ENCODE data around the gene TAF3.
"Not testable (repeated sequence)": the region's sequence is repeated elsewhere in the genome, so short reads cannot be mapped to it uniquely, and the experiment has no call there.

Gene TAF3

DNA sequence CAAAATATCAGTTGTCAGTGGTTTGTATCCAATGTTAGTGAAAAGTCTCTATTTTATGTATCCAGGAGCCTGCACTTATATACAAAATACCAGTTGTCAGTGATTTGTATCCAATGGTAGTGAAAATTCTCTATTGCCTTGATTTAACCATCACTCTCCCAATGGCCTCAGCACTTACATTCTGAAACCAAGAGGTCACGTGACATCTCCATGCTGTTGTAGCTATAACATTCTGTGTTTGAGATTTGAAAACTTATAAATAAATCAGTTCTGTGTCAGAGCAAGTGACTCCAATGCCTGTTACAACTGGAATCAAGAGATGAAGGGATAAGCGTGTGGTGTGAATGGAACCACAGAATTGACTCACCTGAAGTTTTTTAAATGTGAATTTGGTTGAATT is 205.5 kb downstream of the TAF3 start:
- Histone ChIP-seq H3K9me3 (ENCODE audit: low read length) (no peaks in the 10 kb centered on the region), H3K27me3 (ENCODE audit: insufficient read depth, low read length) (peaks cover 20% of the 10 kb centered on the region), H3K4me1 (ENCODE audit: insufficient read depth, low read length) (no peaks in the 10 kb centered on the region), H3K36me3 (ENCODE audit: insufficient read depth, low read length) (no peaks in the 10 kb centered on the region), H2AFZ (ENCODE audit: low read depth, low read length) (no peak overlapping the region), H3K4me3 (ENCODE audit: low read length) (no peak overlapping the region)

DNA sequence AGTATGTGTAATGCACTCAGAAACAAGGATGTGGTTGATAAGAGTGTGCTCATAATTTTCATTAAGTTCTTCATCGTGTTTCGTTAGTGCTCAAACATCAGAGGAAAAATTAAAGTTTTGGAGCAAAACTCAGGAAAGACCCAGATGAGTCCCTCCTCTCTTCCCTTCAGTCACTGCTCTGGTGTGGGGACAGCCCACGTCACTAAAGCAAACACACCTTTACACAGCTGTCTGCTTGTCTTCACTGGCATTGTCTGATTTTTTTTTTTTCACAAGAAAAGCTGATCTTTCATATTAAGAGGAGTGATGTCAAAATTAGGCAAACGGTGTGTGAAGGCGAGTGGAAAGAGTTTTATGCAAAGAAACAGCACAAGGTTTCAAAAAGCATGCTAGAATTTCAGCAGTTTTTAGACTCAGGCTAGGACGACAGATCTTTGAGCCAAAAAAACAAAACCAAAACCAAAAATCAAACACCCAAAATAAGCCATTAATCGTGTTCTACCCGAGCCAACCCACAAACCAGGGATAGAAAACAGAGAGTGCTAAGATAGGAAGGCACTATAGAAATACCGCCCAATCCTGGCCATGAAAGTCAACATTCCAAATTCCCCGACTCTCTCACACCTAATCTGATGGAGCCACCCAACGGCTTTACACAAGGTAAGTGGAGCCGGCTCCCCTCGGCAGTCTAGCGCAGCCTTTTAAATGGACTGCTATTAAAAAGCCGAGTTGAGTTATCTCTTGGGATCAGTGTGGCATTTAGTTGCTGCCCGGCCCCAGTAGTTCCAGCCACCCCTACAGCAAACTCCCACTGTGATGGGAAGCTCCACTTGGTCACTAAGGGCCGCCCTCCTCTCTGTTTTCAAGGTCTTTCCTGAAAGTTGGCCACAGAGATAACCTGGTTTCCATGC is 208.3 kb downstream of the TAF3 start:
- H3K4me1 ChIP-seq (ENCODE audit: insufficient read depth, low read length): no peaks in the 10 kb centered on the region
- peaks cover 34% of the 10 kb centered on the region for H3K27me3 ChIP-seq (ENCODE audit: insufficient read depth, low read length)
- H3K9me3 ChIP-seq (ENCODE audit: low read length): no peaks in the 10 kb centered on the region
- H3K36me3 ChIP-seq (ENCODE audit: insufficient read depth, low read length): no peaks in the 10 kb centered on the region
- no peak overlapping the region for H2AFZ ChIP-seq (ENCODE audit: low read depth, low read length)
- no peak overlapping the region for H3K4me3 ChIP-seq (ENCODE audit: low read length)

DNA sequence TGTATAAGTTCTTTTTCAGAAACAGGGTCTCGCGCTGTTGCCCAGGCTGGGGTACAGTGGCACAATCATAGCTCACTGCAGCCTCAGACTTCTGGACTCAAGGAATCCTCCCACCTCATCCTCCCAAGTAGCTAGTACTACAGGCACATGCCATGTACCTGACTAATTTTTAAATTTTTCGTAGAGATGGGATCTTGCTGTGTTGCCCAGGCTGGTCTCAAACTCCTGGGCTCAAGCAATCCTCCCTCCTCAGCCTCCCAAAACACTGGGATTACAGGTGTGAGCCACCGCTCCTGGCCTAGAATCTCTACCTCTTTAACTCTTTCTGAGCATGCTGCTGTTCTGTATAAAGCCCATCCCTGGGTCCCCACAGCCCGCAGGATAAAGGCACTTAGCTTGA is 212.9 kb downstream of the TAF3 start:
- not testable (repeated sequence) for H3K4me3 ChIP-seq (ENCODE audit: low read length); H3K9me3 ChIP-seq (ENCODE audit: low read length); H2AFZ ChIP-seq (ENCODE audit: low read depth, low read length); H3K36me3 ChIP-seq (ENCODE audit: insufficient read depth, low read length)
- H3K27me3 ChIP-seq (ENCODE audit: insufficient read depth, low read length): peaks cover 60% of the 10 kb centered on the region
- peaks cover 25% of the 10 kb centered on the region for H3K4me1 ChIP-seq (ENCODE audit: insufficient read depth, low read length)

DNA sequence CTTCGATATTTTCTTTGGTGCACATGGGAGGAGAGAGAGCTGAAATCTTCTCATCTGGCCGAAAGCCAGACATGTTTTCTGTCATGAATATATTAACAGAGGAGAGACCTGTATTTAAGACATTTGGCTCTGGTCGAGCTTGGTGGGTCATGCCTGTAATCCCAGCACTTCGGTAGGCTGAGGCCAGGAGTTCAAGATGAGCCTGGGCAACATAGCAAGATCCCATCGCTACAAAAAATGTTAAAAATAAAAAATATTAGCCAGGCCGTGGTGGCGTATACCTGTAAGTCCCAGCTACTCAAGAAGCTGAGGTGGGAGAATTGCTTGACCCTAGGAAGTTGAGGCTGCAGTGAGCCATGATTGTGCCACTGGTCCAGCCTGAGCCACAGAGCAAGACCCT is 214.3 kb downstream of the TAF3 start:
- Histone ChIP-seq H3K9me3 (ENCODE audit: low read length) (no peaks in the 10 kb centered on the region), H3K4me1 (ENCODE audit: insufficient read depth, low read length) (peaks cover 25% of the 10 kb centered on the region), H2AFZ (ENCODE audit: low read depth, low read length) (no peak overlapping the region), H3K27me3 (ENCODE audit: insufficient read depth, low read length) (peaks cover 60% of the 10 kb centered on the region), H3K4me3 (ENCODE audit: low read length) (no peak overlapping the region), H3K36me3 (ENCODE audit: insufficient read depth, low read length) (no peaks in the 10 kb centered on the region)

DNA sequence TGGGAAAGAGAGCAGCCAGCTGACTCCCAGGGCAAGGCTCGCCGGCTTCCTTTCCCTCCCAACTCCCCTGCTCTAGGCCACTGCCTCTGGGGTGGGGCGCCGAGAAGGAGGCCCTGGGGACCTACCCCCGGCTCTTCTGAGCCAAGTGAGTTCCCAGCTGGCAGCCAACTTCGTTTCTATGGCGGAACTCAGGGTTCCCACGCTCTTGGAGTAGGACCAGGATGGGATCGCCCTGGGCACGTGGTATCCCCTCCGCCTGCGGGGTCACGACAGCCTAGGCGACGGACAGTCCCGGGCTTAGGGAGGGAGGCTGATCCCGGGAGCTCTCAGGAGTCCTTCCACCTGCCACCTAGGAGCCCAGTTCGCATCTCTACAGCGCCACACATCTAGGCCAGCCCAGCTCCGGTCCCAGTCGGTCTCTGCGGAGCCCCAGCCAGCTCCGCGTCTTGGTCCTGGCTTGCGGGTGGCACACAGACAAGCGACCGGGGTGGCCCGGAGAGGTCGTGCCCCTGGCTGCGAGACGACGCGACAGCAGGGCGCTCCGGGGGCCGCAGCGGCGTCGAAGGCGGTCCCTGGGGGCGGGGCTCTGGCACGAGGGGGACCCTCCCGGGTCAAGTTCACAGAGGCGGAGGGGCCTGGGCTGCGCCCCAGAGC is 215.6 kb downstream of the TAF3 start:
- H3K36me3 ChIP-seq (ENCODE audit: insufficient read depth, low read length): no peaks in the 10 kb centered on the region
- H3K27me3 ChIP-seq (ENCODE audit: insufficient read depth, low read length): peaks cover 74% of the 10 kb centered on the region
- H3K4me1 ChIP-seq (ENCODE audit: insufficient read depth, low read length): peaks cover 25% of the 10 kb centered on the region
- no peak overlapping the region for H2AFZ ChIP-seq (ENCODE audit: low read depth, low read length)
- H3K9me3 ChIP-seq (ENCODE audit: low read length): no peaks in the 10 kb centered on the region
- H3K4me3 ChIP-seq (ENCODE audit: low read length): no peak overlapping the region

DNA sequence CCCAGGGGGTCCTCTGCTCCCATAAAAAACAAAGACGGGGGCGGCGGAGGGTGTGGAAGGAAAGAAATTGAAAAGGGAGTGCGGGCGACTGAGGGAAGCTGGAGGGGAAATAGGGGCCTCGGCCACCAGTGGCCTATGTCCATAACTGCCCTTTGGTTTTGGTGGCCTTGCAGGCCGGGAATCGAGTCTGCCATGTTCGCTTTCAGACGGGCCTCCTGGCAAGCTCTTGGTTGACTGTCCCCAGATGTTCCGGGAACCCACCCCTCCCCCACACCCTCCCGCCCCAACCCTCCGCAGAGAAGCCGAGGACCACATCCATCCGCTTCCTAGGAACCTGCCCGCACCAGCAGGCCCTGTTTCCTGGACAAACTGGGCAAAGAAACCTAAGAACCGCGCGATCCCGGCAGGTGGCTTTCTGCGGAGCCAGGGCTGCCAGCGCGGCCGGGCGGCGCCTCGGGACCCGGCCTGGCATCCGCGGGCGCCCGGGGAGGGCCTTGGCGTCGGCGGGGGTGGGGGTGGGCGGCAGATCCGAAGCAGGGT is 216.2 kb downstream of the TAF3 start:
- Histone ChIP-seq H3K9me3 (ENCODE audit: low read length) (no peaks in the 10 kb centered on the region), H3K36me3 (ENCODE audit: insufficient read depth, low read length) (no peaks in the 10 kb centered on the region), H2AFZ (ENCODE audit: low read depth, low read length) (no peak overlapping the region), H3K27me3 (ENCODE audit: insufficient read depth, low read length) (peaks cover 80% of the 10 kb centered on the region), H3K4me1 (ENCODE audit: insufficient read depth, low read length) (peaks cover 25% of the 10 kb centered on the region), H3K4me3 (ENCODE audit: low read length) (no peak overlapping the region)

DNA sequence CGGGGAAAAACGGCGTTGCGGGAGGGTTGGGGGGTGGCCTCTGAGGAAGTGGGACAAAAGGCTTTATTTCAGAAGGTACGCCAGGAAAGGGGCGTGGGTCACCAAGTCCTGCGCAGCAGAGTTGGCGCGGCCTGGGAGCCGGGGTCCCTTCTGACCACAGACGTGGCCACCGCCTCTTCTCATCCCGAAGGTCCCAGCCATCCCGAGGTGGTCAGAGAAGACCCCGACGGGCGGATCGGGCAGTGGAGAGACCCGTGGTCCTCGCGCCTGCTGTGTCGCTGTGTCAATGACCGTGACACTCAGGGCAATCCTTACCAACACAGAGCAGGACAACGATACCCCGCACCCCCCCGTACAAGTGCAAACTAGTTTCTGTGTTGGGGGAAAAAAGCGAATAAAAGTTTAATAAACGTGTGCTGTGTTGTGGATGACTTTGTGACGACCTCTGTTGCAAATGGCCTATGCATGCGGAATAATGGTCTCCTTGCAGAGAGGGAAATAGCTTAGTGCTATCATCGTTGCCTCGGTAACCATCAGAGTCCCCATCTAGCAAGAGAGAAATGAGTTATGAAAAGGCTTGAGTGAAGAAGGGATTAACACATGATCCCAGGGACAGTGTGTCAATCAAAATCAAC is 216.8 kb downstream of the TAF3 start:
- Histone ChIP-seq H3K4me3 (ENCODE audit: low read length) (no peak overlapping the region), H2AFZ (ENCODE audit: low read depth, low read length) (no peak overlapping the region), H3K4me1 (ENCODE audit: insufficient read depth, low read length) (peaks cover 25% of the 10 kb centered on the region), H3K27me3 (ENCODE audit: insufficient read depth, low read length) (peaks cover 86% of the 10 kb centered on the region), H3K36me3 (ENCODE audit: insufficient read depth, low read length) (no peaks in the 10 kb centered on the region), H3K9me3 (ENCODE audit: low read length) (no peaks in the 10 kb centered on the region)

DNA sequence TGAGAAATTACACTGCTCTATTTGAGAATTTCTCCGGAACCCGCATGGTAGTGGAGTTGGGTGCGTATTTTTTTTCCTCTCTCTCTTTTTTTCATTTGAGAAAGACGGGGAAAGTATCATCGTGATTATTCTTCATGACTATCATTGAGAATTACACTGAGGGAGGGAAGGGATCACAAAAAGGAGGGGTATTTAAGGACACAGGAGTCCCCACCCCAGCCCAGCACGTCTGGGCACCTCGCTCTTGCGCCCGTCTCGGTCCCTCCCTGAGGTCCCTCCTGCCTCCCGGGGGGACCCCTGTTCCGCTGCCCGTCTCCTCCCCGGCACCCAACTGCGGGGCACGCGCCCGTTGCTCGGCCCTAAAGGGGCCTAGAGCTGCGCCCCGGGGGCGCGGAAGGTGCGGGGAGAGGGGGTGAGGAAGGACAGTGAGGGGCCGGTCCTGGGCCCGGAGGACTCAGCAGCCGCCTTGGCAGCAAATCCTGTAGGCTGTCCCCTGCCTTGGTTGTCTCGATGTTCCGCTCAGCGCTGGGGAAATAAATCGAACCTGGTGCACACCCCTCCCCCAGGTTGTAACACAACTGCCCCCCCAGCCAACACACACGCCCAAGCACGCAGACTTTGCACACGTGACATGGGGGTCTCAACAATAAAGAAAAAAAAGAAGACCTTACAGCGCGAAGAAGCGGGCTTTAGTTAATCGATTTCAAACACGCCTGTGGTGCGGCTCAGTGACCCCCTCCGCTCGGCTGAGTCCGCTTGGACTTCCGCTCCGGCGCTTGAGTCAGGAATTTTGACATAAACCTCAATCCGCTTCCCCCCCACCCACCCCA is 217.6 kb downstream of the TAF3 start:
- Histone ChIP-seq H2AFZ (ENCODE audit: low read depth, low read length) (no peak overlapping the region), H3K4me1 (ENCODE audit: insufficient read depth, low read length) (peaks cover 25% of the 10 kb centered on the region), H3K4me3 (ENCODE audit: low read length) (no peak overlapping the region), H3K36me3 (ENCODE audit: insufficient read depth, low read length) (no peaks in the 10 kb centered on the region), H3K9me3 (ENCODE audit: low read length) (no peaks in the 10 kb centered on the region), H3K27me3 (ENCODE audit: insufficient read depth, low read length) (peaks cover 86% of the 10 kb centered on the region)

DNA sequence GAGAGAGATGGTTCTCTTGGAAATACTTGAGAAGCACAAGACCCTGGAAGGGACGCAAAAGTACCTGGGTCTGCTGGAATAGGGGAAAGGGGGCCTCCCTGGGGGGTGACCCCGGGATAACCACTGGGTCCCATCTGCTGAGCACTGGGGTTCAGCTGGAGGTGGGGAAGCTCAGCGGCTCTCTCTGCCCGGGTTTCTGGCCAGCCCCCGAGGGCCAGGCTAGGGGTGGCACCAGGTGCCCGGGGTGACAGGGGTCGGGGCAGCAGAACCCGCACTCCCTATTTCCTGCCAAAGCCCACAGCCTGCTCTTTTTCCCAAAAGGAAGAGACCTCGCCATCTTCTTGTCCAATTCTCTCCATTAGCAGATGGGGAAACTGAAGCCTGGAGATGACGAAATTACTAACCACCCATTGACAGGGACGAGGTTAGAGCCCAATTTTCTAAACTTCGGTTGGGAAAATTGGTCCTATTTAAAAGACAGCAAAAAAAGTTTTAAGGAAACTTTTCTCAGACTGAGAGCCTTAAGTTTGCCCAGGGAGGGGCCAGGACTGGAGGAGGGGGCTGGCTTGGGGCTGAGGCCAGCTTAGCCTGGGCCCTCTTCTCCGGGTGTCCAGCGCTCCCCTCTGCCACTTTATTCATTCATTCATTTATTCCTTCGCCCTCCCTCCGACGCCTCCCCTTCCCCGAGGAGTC is 218.3 kb downstream of the TAF3 start:
- Histone ChIP-seq H3K27me3 (ENCODE audit: insufficient read depth, low read length) (peaks cover 86% of the 10 kb centered on the region), H3K9me3 (ENCODE audit: low read length) (no peaks in the 10 kb centered on the region), H2AFZ (ENCODE audit: low read depth, low read length) (no peak overlapping the region), H3K4me1 (ENCODE audit: insufficient read depth, low read length) (peaks cover 25% of the 10 kb centered on the region), H3K4me3 (ENCODE audit: low read length) (no peak overlapping the region), H3K36me3 (ENCODE audit: insufficient read depth, low read length) (no peaks in the 10 kb centered on the region)

DNA sequence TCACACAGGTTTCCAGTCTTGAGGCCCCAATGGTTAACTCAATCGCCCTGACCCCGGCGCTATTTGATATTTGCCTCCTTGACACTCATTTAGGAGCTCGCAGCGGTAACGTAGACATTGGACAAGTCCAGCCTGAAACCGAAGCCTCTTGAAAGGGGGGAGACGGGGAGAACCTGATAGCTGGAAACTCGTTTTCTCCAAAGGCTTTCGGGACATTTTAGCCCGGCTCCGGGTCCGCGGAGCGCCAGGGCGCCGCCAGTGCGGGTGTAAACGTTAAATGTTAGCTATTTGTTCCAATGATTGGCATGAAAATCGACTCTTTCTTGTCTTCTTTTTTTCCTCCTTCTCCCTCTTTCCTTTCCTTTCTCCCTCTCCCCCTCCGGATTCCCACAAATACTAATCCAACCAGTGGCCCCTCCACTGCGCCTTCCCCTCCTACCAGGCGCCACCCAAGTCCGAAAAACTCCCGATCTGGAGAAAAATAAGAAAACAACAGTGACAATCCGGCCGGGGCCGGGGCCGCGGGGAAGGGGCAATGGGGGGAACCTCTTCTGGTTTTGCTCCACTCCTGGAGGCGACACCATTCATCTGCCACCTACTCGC is 219.0 kb downstream of the TAF3 start:
- H3K4me3 ChIP-seq (ENCODE audit: low read length): no peak overlapping the region
- H3K9me3 ChIP-seq (ENCODE audit: low read length): no peaks in the 10 kb centered on the region
- H3K27me3 ChIP-seq (ENCODE audit: insufficient read depth, low read length): peaks cover 86% of the 10 kb centered on the region
- H3K4me1 ChIP-seq (ENCODE audit: insufficient read depth, low read length): peaks cover 25% of the 10 kb centered on the region
- no peak overlapping the region for H2AFZ ChIP-seq (ENCODE audit: low read depth, low read length)
- no peaks in the 10 kb centered on the region for H3K36me3 ChIP-seq (ENCODE audit: insufficient read depth, low read length)

DNA sequence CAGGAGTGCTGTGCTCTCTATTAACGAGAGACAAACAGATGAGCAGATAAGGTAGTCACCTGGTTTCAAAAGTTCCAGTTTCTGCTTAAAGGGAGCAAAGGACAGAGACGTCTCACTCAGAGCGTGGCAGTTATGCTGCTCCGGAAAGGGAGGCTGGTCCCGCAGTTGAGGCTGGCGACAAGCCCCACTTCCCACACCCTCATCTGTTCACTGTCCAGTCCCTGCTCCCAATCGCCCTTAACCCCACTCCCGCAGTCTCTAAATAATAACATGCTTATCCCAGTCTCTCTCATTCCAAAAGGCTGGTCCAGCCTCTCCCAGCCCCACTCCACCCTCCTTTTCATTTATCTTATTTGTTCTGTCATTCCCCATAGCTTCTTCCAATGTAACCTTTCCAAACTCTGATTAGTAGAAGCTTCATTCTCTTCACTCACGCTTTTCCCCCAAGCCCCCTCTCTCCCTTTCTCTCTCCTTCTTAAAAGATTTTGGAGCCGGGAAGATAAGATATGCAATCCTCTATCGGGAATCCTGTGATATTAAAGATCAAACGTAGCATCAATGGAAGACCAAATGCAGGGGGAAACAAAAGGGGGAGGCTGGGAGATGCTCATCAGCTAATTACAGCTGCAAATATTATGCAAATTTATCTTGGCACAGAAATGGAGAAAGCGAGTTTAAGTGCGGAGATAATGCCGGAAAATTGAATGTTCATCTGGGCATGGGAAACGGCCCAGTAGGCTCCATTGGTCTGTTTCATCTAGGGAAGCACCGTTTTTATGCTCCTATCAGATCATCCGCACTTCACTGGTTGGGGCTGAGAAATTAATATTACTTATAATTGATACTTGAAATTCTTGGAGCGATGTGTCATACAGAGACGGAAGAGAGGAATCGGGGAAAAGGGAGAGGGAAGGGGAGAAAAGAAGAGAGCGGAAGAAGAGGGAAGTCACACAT is 219.9 kb downstream of the TAF3 start:
- Histone ChIP-seq H3K9me3 (ENCODE audit: low read length) (no peaks in the 10 kb centered on the region), H3K4me3 (ENCODE audit: low read length) (no peak overlapping the region), H2AFZ (ENCODE audit: low read depth, low read length) (no peak overlapping the region), H3K27me3 (ENCODE audit: insufficient read depth, low read length) (peaks cover 89% of the 10 kb centered on the region), H3K4me1 (ENCODE audit: insufficient read depth, low read length) (peaks cover 25% of the 10 kb centered on the region), H3K36me3 (ENCODE audit: insufficient read depth, low read length) (no peaks in the 10 kb centered on the region)

Data from neuron (in vitro differentiated cells).